HepG2 (cell line): ENCODE measurements around the gene RUNDC1. TPM values are rescaled to one million over a fixed set of nuclear protein-coding genes. Genes with fewer than 3 reads are reported as not detected.

Experiments
- MEIS1 ChIP-seq: sonication (generic); formaldehyde crosslinking; IDR thresholded peaks from 2 replicates; pipeline ENCODE4 v1.9.0; 2021; ENCODE audit warnings: mild to moderate bottlenecking, missing genetic modification reagents, moderate library complexity, borderline replicate concordance
- NR2F2 ChIP-seq: IDR thresholded peaks from 2 replicates; pipeline ENCODE4 v1.6.1; 2012; ENCODE audit warnings: low read depth, inconsistent platforms, borderline replicate concordance
- NRL ChIP-seq: sonication (generic); formaldehyde crosslinking; IDR thresholded peaks from 2 replicates; pipeline ENCODE4 v1.5.0; 2020; ENCODE audit warnings: missing genetic modification reagents, mild to moderate bottlenecking, moderate library complexity, borderline replicate concordance
- RNF2 ChIP-seq: fragments of 450-650 bp; conservative IDR thresholded peaks from 2 replicates; pipeline ENCODE4 v1.6.1; 2016; ENCODE audit warnings: low read depth
- YY1 ChIP-seq: IDR thresholded peaks from 2 replicates; pipeline ENCODE4 v1.6.1; 2011; ENCODE audit warnings: low read length, low read depth, moderate library complexity, mild to moderate bottlenecking; ENCODE audit not compliant: insufficient read depth, insufficient replicate concordance
- ZNF12 ChIP-seq: sonication (generic); formaldehyde crosslinking; IDR thresholded peaks from 2 replicates; pipeline ENCODE4 v1.5.0; 2020; ENCODE audit warnings: missing genetic modification reagents
- ZNF501 ChIP-seq: sonication (generic); formaldehyde crosslinking; IDR thresholded peaks from 2 replicates; pipeline ENCODE4 v1.5.1; 2020; ENCODE audit warnings: mild to moderate bottlenecking, moderate library complexity, missing genetic modification reagents
- ZNF788 ChIP-seq: sonication (generic); formaldehyde crosslinking; IDR thresholded peaks from 2 replicates; pipeline ENCODE4 v1.5.0; 2020; ENCODE audit warnings: mild to moderate bottlenecking, missing genetic modification reagents, borderline replicate concordance
- ZNF879 ChIP-seq: sonication (generic); formaldehyde crosslinking; IDR thresholded peaks from 2 replicates; pipeline ENCODE4 v1.8.1; 2023; ENCODE audit warnings: missing genetic modification reagents
- ZNF891 ChIP-seq: sonication (generic); formaldehyde crosslinking; IDR thresholded peaks from 2 replicates; pipeline ENCODE4 v1.5.0; 2020; ENCODE audit warnings: mild to moderate bottlenecking, missing genetic modification reagents
- polyA plus RNA-seq, 8 experiments: library from polyadenylated mRNA; depleted of rRNA in 3 of 8; stranded (reverse) in 7 of 8; unstranded in 1 of 8; fragments of >200 nt; fragmentation: Illumina TruSeq in 4 of 8; extraction: Trizol in 4 of 8; gene quantifications; 2 replicates each; pipeline versions ENCODE4 v1.2.1 to v1.2.3, GENCODE V29; 2011 to 2016; ENCODE audit warnings: low read depth in 4 of 8, missing spikeins in 1 of 8, mixed read lengths in 1 of 8; ENCODE audit not compliant: insufficient read depth in 1 of 8
- total RNA-seq, 5 experiments: library from RNA; depleted of rRNA; stranded (reverse); fragments of >200 nt; fragmentation: Illumina TruSeq; extraction: Trizol; gene quantifications; 2 replicates each; pipeline ENCODE4 v1.2.3, GENCODE V29; 2016; ENCODE audit warnings: low read depth in 1 of 5
- TF ChIP-seq, protein P1 (sequence below): sonication (generic); formaldehyde crosslinking; IDR thresholded peaks from 2 replicates; pipeline ENCODE4 v1.5.1; 2020; ENCODE audit warnings: mild to moderate bottlenecking, missing genetic modification reagents, borderline replicate concordance
- TF ChIP-seq, protein P2 (sequence below): sonication (generic); formaldehyde crosslinking; IDR thresholded peaks from 2 replicates; pipeline ENCODE4 v1.5.0; 2020; ENCODE audit warnings: missing genetic modification reagents, mild to moderate bottlenecking, borderline replicate concordance
- TF ChIP-seq, protein P3 (sequence below): sonication (generic); formaldehyde crosslinking; IDR thresholded peaks from 2 replicates; pipeline ENCODE4 v1.9.0; 2021; ENCODE audit warnings: missing genetic modification reagents, borderline replicate concordance
- TF ChIP-seq, protein P4 (sequence below): sonication (generic); formaldehyde crosslinking; conservative IDR thresholded peaks from 2 replicates; pipeline ENCODE4 v1.8.0; 2022; ENCODE audit warnings: missing genetic modification reagents
- TF ChIP-seq, protein P5 (sequence below): sonication (generic); formaldehyde crosslinking; IDR thresholded peaks from 2 replicates; pipeline ENCODE4 v1.5.0; 2020; ENCODE audit warnings: missing genetic modification reagents

The RUNDC1 gene
- total and polyA plus RNA-seq, 2 of the 13 experiments (the other 11 are each of a cell fraction or from before 2014, with no cell fraction given), result 10.3 to 11.4 TPM

DNA sequence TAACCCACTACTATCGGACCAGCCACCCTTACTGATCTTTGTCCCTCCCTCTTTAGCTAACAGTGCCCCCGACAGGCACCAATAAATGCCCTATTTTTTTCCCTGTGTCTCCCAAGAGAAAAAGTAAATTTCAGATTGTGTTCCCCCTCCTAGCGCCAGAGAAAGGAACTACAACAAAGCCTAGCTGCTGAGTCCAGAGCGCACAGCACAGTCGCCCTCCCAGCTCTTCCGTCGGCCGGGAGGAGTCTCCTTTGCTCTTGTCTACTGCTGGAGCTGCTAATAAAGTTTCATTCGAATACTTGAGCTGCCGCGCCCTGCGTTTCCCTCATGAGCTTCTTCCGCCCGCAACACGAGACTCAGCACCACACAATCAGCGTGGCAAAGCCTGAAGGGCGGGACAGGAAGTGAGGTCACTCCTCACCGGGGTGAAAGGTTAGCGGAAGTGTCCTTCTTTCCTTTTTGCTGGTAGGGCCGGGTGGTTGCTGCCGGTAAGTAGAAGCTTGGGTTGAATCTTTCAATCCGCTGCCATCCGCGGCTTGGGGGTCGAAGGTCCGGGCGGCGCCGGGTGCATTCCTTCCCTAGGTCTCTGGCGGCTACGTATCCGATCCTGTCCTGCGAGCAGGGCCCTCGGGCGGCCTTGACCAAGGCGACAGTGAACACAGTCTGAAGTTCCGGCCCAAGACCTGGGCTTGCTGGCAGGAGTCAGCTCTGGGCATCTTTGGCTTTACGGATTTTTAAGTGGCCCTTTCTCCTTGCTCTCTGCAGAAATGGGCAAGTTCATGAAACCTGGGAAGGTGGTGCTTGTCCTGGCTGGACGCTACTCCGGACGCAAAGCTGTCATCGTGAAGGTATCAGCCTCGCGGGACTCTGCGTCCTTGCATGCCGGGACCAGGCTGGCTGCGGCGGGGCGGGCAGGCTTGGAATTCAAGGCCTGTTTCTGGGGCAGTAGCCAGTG lies 17.9 kb downstream of the RUNDC1 start, which contains the start of gene RPL27 (continued):
- TF ChIP-seq, protein P1, sequence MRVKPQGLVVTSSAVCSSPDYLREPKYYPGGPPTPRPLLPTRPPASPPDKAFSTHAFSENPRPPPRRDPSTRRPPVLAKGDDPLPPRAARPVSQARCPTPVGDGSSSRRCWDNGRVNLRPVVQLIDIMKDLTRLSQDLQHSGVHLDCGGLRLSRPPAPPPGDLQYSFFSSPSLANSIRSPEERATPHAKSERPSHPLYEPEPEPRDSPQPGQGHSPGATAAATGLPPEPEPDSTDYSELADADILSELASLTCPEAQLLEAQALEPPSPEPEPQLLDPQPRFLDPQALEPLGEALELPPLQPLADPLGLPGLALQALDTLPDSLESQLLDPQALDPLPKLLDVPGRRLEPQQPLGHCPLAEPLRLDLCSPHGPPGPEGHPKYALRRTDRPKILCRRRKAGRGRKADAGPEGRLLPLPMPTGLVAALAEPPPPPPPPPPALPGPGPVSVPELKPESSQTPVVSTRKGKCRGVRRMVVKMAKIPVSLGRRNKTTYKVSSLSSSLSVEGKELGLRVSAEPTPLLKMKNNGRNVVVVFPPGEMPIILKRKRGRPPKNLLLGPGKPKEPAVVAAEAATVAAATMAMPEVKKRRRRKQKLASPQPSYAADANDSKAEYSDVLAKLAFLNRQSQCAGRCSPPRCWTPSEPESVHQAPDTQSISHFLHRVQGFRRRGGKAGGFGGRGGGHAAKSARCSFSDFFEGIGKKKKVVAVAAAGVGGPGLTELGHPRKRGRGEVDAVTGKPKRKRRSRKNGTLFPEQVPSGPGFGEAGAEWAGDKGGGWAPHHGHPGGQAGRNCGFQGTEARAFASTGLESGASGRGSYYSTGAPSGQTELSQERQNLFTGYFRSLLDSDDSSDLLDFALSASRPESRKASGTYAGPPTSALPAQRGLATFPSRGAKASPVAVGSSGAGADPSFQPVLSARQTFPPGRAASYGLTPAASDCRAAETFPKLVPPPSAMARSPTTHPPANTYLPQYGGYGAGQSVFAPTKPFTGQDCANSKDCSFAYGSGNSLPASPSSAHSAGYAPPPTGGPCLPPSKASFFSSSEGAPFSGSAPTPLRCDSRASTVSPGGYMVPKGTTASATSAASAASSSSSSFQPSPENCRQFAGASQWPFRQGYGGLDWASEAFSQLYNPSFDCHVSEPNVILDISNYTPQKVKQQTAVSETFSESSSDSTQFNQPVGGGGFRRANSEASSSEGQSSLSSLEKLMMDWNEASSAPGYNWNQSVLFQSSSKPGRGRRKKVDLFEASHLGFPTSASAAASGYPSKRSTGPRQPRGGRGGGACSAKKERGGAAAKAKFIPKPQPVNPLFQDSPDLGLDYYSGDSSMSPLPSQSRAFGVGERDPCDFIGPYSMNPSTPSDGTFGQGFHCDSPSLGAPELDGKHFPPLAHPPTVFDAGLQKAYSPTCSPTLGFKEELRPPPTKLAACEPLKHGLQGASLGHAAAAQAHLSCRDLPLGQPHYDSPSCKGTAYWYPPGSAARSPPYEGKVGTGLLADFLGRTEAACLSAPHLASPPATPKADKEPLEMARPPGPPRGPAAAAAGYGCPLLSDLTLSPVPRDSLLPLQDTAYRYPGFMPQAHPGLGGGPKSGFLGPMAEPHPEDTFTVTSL (CRISPR knock-in tag), result peak; percentile 66
- 0 out of 2 replicates have a peak, but pooled peaks have one; percentile 42 for TF ChIP-seq ZNF12 (CRISPR knock-in tag)
- TF ChIP-seq, protein P2, sequence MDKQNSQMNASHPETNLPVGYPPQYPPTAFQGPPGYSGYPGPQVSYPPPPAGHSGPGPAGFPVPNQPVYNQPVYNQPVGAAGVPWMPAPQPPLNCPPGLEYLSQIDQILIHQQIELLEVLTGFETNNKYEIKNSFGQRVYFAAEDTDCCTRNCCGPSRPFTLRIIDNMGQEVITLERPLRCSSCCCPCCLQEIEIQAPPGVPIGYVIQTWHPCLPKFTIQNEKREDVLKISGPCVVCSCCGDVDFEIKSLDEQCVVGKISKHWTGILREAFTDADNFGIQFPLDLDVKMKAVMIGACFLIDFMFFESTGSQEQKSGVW (CRISPR knock-in tag), result no peak; the same call in 1 of the 2 replicates
- TF ChIP-seq RNF2, result peak; percentile 86
- TF ChIP-seq YY1, result peak; percentile 82
- no peak; the same call in 1 of the 2 replicates for TF ChIP-seq ZNF879
- peak; percentile 99 for TF ChIP-seq ZNF788 (CRISPR knock-in tag)
- peak; percentile 100 for TF ChIP-seq ZNF501 (CRISPR knock-in tag)
- TF ChIP-seq, protein P3, sequence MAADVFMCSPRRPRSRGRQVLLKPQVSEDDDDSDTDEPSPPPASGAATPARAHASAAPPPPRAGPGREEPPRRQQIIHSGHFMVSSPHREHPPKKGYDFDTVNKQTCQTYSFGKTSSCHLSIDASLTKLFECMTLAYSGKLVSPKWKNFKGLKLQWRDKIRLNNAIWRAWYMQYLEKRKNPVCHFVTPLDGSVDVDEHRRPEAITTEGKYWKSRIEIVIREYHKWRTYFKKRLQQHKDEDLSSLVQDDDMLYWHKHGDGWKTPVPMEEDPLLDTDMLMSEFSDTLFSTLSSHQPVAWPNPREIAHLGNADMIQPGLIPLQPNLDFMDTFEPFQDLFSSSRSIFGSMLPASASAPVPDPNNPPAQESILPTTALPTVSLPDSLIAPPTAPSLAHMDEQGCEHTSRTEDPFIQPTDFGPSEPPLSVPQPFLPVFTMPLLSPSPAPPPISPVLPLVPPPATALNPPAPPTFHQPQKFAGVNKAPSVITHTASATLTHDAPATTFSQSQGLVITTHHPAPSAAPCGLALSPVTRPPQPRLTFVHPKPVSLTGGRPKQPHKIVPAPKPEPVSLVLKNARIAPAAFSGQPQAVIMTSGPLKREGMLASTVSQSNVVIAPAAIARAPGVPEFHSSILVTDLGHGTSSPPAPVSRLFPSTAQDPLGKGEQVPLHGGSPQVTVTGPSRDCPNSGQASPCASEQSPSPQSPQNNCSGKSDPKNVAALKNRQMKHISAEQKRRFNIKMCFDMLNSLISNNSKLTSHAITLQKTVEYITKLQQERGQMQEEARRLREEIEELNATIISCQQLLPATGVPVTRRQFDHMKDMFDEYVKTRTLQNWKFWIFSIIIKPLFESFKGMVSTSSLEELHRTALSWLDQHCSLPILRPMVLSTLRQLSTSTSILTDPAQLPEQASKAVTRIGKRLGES (CRISPR knock-in tag), result no peak
- peak; percentile 99 for TF ChIP-seq ZNF891 (CRISPR knock-in tag)
- TF ChIP-seq NR2F2, result peak; percentile 71; the same call in 1 of the 2 replicates
- TF ChIP-seq, protein P4, sequence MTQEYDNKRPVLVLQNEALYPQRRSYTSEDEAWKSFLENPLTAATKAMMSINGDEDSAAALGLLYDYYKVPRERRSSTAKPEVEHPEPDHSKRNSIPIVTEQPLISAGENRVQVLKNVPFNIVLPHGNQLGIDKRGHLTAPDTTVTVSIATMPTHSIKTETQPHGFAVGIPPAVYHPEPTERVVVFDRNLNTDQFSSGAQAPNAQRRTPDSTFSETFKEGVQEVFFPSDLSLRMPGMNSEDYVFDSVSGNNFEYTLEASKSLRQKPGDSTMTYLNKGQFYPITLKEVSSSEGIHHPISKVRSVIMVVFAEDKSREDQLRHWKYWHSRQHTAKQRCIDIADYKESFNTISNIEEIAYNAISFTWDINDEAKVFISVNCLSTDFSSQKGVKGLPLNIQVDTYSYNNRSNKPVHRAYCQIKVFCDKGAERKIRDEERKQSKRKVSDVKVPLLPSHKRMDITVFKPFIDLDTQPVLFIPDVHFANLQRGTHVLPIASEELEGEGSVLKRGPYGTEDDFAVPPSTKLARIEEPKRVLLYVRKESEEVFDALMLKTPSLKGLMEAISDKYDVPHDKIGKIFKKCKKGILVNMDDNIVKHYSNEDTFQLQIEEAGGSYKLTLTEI (CRISPR knock-in tag), result no peak
- peak; percentile 84 for TF ChIP-seq MEIS1 (CRISPR knock-in tag)
- TF ChIP-seq, protein P5, sequence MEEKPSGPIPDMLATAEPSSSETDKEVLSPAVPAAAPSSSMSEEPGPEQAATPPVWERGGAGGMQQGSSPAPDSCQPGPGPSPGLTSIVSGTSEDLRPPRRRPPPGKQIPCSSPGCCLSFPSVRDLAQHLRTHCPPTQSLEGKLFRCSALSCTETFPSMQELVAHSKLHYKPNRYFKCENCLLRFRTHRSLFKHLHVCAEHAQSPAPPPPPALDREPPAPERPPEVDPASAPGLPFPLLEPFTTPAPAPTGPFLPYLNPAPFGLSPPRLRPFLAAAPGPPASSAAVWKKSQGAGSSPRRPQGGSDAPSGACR, result peak; percentile 93
- peak; percentile 99 for TF ChIP-seq NRL
